ENCODE results near the gene ATOH8. TPM values are rescaled to one million over a fixed set of nuclear protein-coding genes. Genes with fewer than 3 reads are reported as not detected.

ATOH8 gene
- total and polyA plus RNA-seq, 2 donors (not counting 3 experiments of a cell fraction or from before 2014, with no cell fraction given), result 10.3 to 12.8 TPM

DNA sequence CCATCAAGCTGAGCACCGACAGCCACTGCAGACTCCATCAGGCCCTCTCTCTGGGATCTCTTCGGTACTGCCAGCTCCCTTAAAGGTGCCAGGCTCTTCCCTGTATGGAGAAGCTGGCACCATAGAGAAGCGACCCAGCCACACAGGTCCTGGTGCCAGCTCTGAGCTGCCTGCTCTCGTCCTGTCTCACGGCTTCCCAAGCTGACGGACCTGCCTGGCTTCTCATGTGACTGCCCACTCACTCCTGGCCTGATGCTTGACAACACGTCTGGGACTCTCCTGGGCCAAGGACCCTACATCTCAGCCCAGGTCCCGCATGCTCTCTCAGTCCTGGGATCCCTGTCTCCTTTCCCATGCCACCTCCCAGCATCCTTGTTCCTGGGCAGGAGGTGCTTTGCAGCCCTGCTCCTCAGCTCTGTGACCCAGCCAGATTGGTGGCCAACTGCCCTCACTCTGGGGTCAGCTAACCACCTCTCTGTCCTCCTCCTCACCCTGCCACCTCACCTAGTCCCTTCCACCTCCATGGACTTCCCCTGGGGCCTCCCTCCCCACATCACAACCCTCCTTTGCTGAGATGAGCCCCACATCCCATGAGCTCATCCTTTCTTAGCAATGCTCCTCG lies 12.5 kb upstream of the ATOH8 start:
- H3K9me3 ChIP-seq (replicated peaks; ENCODE audit: control insufficient read depth, insufficient read depth, low read length), result no peaks in the 10 kb centered on the region
- BruUV-seq (replicated peaks), result no TSS peak
- dilution Hi-C loops (cut with MboI; ENCODE audit: extremely low pct_ligation_motif_present, low sequenced_read_pairs), result no loop called here
- intact Hi-C loops (cut with micrococcal nuclease), result no loop called here
- H3K4me2 ChIP-seq (ENCODE audit: insufficient read depth, low read length), result no peak overlapping the region
- DNase-seq (ENCODE audit: low read depth, low spot score) (no peak), FAIRE-seq (peak; percentile 50)
- no peaks in the 10 kb centered on the region for H4K20me1 ChIP-seq (replicated peaks; ENCODE audit: control insufficient read depth, extremely low read depth, insufficient read depth, low read length)
- peak overlapping the region; percentile 90 for H3K9ac ChIP-seq (replicated peaks; ENCODE audit: extremely low read depth, insufficient read depth, low read length)
- H3K4me1 ChIP-seq (ENCODE audit: control insufficient read depth, extremely low read depth, insufficient read depth, low read length), result peaks cover 30% of the 10 kb centered on the region
- no peaks in the 10 kb centered on the region for H3K79me2 ChIP-seq (ENCODE audit: control insufficient read depth, insufficient read depth, low read length)
- H3K4me3 ChIP-seq (replicated peaks in 1 of 3; ENCODE audit: insufficient read depth in 1 of 3, low read depth in 1 of 3, low read length in 3 of 3), result no peak overlapping the region
- no peaks in the 10 kb centered on the region for H3K9me1 ChIP-seq (replicated peaks; ENCODE audit: control insufficient read depth, extremely low read depth, insufficient read depth, low read length)
- POLR2A ChIA-PET, result interaction anchor here (2.0 to 2.2 kb wide), 2 partner anchors 13 to 31 kb away, joined by 5 to 14 read pairs; partner anchors contain the start of gene ATOH8
- CTCF ChIA-PET, result interaction anchor here (0.8 to 3.6 kb wide), 14 partner anchors 9 to 148 kb away, joined by 3 to 32 read pairs (median 6); partner anchors contain the start of gene ATOH8
- H2AFZ ChIP-seq (ENCODE audit: low read depth, low read length), result peak overlapping the region; percentile 0
- TF ChIP-seq JUN (IDR thresholded peaks at IDR 0.05; ENCODE audit: borderline replicate concordance, insufficient read depth, insufficient read length, low read depth) (no peak), GATA2 (IDR thresholded peaks at IDR 0.05; ENCODE audit: insufficient read depth, insufficient read length, low read depth, low read length) (no peak), POLR2A (IDR thresholded peaks at IDR 0.05; ENCODE audit: low read depth, low read length) (no peak), EZH2 (IDR thresholded peaks at IDR 0.05; ENCODE audit: borderline replicate concordance, low read depth, low read length, severe bottlenecking) (no peak), MAX (IDR thresholded peaks at IDR 0.05; ENCODE audit: insufficient read depth, insufficient read length) (no peak), POLR2AphosphoS5 (IDR thresholded peaks at IDR 0.05; ENCODE audit: insufficient read depth, low read depth, low read length) (no peak), MYC (IDR thresholded peaks at IDR 0.05; ENCODE audit: low read depth, low read length) (no peak), FOS (IDR thresholded peaks at IDR 0.05; ENCODE audit: borderline replicate concordance, insufficient read depth, low read length) (no peak)
- TF ChIP-seq, protein P1, sequence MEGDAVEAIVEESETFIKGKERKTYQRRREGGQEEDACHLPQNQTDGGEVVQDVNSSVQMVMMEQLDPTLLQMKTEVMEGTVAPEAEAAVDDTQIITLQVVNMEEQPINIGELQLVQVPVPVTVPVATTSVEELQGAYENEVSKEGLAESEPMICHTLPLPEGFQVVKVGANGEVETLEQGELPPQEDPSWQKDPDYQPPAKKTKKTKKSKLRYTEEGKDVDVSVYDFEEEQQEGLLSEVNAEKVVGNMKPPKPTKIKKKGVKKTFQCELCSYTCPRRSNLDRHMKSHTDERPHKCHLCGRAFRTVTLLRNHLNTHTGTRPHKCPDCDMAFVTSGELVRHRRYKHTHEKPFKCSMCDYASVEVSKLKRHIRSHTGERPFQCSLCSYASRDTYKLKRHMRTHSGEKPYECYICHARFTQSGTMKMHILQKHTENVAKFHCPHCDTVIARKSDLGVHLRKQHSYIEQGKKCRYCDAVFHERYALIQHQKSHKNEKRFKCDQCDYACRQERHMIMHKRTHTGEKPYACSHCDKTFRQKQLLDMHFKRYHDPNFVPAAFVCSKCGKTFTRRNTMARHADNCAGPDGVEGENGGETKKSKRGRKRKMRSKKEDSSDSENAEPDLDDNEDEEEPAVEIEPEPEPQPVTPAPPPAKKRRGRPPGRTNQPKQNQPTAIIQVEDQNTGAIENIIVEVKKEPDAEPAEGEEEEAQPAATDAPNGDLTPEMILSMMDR (IDR thresholded peaks at IDR 0.05; ENCODE audit: extremely low read depth in 1 of 2, insufficient read depth in 1 of 2, low read depth in 1 of 2, low read length in 2 of 2), result no peak
- peak overlapping the region; percentile 97 for H3K27ac ChIP-seq (ENCODE audit: insufficient read depth, low read depth, low read length)
- no peaks in the 10 kb centered on the region for H3K36me3 ChIP-seq (ENCODE audit: control insufficient read depth in 2 of 2, extremely low read depth in 1 of 2, insufficient read depth in 2 of 2, low read length in 2 of 2)
- no peaks in the 10 kb centered on the region for H3K27me3 ChIP-seq (ENCODE audit: control insufficient read depth in 2 of 2, insufficient read depth in 2 of 2, low read length in 2 of 2)

All from endothelial cell of umbilical vein (primary cell).